Calu3 (cell line): Measurements from ENCODE around the gene FYN. TPM values are rescaled to one million over a fixed set of nuclear protein-coding genes. Genes with fewer than 3 reads are reported as not detected.

Experiments
- BruUV-seq: library from RNA; stranded (reverse); fragments of 400-500 nt; replicated peaks from 2 replicates; lab custom pipeline; 2021; lab: Mats Ljungman, UMichigan
- CTCF ChIA-PET: fragments of 300-600 bp; sonication (Branson Sonifier 250); formaldehyde crosslinking; loops from one replicate; lab custom pipeline; 2022; ENCODE audit warnings: antibody characterized with exemption; lab: Charles Lee
- DNase-seq: peaks from one replicate; pipeline ENCODE4 v3.0.0; 2022
- H3K27ac Mint-ChIP-seq: one replicate; pipeline ENCODE4 v1.8.0; 2022; ENCODE audit warnings: mixed read lengths; ENCODE audit not compliant: unreplicated experiment
- H3K27me3 Mint-ChIP-seq: one replicate; pipeline ENCODE4 v1.8.0; 2022; ENCODE audit warnings: mixed read lengths; ENCODE audit not compliant: unreplicated experiment
- H3K36me3 Mint-ChIP-seq: one replicate; pipeline ENCODE4 v1.8.0; 2022; ENCODE audit warnings: mild to moderate bottlenecking, moderate library complexity, mixed read lengths; ENCODE audit not compliant: insufficient read depth, unreplicated experiment
- H3K4me1 Mint-ChIP-seq: one replicate; pipeline ENCODE4 v1.8.0; 2022; ENCODE audit warnings: mild to moderate bottlenecking, low read depth, mixed read lengths; ENCODE audit not compliant: unreplicated experiment
- H3K4me3 Mint-ChIP-seq: one replicate; pipeline ENCODE4 v1.8.0; 2022; ENCODE audit warnings: mild to moderate bottlenecking, low read depth, moderate library complexity, mixed read lengths; ENCODE audit not compliant: unreplicated experiment
- H3K9me3 Mint-ChIP-seq: one replicate; pipeline ENCODE4 v1.8.0; 2022; ENCODE audit warnings: low read depth, mixed read lengths; ENCODE audit not compliant: unreplicated experiment
- CTCF ChIP-seq: fragments of 200-600 bp; IDR thresholded peaks from one replicate; pipeline ENCODE4 v1.8.0; 2022; ENCODE audit warnings: antibody characterized with exemption; ENCODE audit not compliant: unreplicated experiment
- intact Hi-C: fragments of 100-400 bp; cut with micrococcal nuclease; formaldehyde crosslinking; loops from one replicate; pipeline ENCODE4 v1.10.0; 2022; ENCODE audit not compliant: unreplicated experiment
- total RNA-seq: library from RNA; stranded (reverse); gene quantifications from 2 replicates; pipeline ENCODE4 v1.2.3, GENCODE V29; 2022

Gene FYN
- total RNA-seq, 1 experiment from 2014 or later: 61.0 TPM

- H3K27ac Mint-ChIP-seq: no peak overlapping the region
Measured at GRCh38 chr6:111738631-111739030, 134.6 kb downstream of the FYN start.

GRCh38 chr6:111738156-111738555 lies 135.1 kb downstream of the FYN start:
- TF ChIP-seq CTCF: no peak
- Mint-ChIP-seq H3K27ac (no peak overlapping the region), H3K4me3 (no peak overlapping the region), H3K27me3 (no peaks in the 10 kb centered on the region), H3K36me3 (no peaks in the 10 kb centered on the region), H3K4me1 (peaks cover 12% of the 10 kb centered on the region), H3K9me3 (no peaks in the 10 kb centered on the region)
- CTCF ChIA-PET: no interaction called here
- BruUV-seq: no TSS peak
- intact Hi-C loops: no loop called here
- no peak for DNase-seq

More at GRCh38 chr6:111738631-111739030, 134.6 kb downstream of the FYN start:
- Mint-ChIP-seq H3K27me3 (no peaks in the 10 kb centered on the region), H3K4me1 (peaks cover 12% of the 10 kb centered on the region), H3K36me3 (no peaks in the 10 kb centered on the region), H3K4me3 (no peak overlapping the region), H3K9me3 (no peaks in the 10 kb centered on the region)
- CTCF ChIA-PET: no interaction called here
- TF ChIP-seq CTCF: no peak
- intact Hi-C loops: no loop called here
- BruUV-seq: no TSS peak
- no peak for DNase-seq

- Mint-ChIP-seq H3K27ac (no peak overlapping the region), H3K36me3 (no peaks in the 10 kb centered on the region), H3K4me3 (no peak overlapping the region), H3K27me3 (no peaks in the 10 kb centered on the region), H3K4me1 (peaks cover 12% of the 10 kb centered on the region), H3K9me3 (no peaks in the 10 kb centered on the region)
- BruUV-seq: no TSS peak
- DNase-seq: no peak
- no peak for TF ChIP-seq CTCF
- CTCF ChIA-PET: no interaction called here
- intact Hi-C loops: no loop called here
Measured at GRCh38 chr6:111737065-111737521, 136.2 kb downstream of the FYN start.

GRCh38 chr6:111736005-111736608 lies 137.1 kb downstream of the FYN start:
- Mint-ChIP-seq H3K36me3 (no peaks in the 10 kb centered on the region), H3K27me3 (no peaks in the 10 kb centered on the region), H3K9me3 (no peaks in the 10 kb centered on the region), H3K4me3 (no peak overlapping the region), H3K27ac (no peak overlapping the region), H3K4me1 (peaks cover 12% of the 10 kb centered on the region)
- intact Hi-C loops: no loop called here
- no peak for TF ChIP-seq CTCF
- no peak for DNase-seq
- BruUV-seq: no TSS peak
- CTCF ChIA-PET: interaction anchor here (1.0 kb wide), 1 partner anchor 12 kb away, joined by 3 read pairs; no protein-coding TSS in a partner anchor
